Measurements from ENCODE around the gene PGLYRP4.

The PGLYRP4 gene

DNA sequence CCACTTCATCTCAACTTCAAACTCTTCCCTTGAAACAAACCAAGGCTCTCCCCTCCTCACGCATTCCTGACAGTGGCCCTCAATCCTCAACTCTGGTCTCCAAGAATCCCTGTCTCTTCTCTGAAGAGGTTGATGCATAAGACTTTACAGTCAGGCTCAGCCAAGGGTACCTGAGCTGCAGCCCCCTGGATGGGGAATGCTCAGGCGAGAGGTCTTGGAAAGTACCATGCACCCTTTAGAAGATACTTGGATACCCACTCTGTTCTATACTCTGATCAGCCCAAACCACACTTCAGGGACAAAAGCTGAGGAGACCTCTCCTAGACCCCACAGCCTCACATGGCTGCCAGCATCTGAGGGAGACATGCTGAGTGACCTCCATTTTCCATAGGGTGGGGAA is 35.4 kb downstream of the PGLYRP4 start:
- TF ChIP-seq, protein P1, sequence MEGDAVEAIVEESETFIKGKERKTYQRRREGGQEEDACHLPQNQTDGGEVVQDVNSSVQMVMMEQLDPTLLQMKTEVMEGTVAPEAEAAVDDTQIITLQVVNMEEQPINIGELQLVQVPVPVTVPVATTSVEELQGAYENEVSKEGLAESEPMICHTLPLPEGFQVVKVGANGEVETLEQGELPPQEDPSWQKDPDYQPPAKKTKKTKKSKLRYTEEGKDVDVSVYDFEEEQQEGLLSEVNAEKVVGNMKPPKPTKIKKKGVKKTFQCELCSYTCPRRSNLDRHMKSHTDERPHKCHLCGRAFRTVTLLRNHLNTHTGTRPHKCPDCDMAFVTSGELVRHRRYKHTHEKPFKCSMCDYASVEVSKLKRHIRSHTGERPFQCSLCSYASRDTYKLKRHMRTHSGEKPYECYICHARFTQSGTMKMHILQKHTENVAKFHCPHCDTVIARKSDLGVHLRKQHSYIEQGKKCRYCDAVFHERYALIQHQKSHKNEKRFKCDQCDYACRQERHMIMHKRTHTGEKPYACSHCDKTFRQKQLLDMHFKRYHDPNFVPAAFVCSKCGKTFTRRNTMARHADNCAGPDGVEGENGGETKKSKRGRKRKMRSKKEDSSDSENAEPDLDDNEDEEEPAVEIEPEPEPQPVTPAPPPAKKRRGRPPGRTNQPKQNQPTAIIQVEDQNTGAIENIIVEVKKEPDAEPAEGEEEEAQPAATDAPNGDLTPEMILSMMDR (IDR thresholded peaks at IDR 0.05; ENCODE audit: insufficient read depth, low read length, missing control alignments), result no peak
- ChIA-PET POLR2A (no interaction called here), CTCF (no interaction called here)
- no peak for DNase-seq (ENCODE audit: low read depth, low spot score)
- H3K4me3 ChIP-seq (ENCODE audit: low read depth, low read length), result no peak overlapping the region

DNA sequence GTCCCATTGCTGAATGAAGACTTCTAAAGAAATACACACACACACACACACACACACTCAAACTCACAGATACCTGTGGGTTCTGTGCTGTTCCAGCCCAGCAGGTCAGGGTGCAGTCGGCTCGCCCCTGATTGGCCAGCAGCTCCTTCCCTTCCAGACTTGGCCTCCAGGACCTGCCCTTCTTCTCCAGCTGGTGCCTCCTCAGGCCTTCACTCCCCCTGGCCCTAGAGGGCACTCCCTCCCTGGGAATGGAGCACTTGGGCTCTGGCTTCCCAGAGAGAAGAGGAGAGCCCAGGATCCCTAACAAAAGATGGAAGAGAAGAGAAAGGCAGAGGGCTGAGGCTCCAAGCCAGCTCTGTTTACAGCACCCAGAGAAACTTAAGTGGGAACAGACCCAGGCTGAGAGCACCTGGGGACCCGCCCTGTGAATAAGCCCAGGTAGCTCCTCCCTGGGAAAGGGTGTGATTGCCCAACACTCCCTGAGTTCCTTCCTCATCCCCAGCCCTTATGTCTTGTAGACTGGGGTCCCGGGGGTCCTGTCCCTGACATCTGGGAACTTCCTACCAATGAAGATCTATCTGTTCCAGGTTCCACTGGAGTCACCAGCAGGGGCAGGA is 36.0 kb downstream of the PGLYRP4 start, which contains the start of gene PGLYRP3:
TSS of gene PGLYRP3 (minus strand) at position 383 of the 617 bp plus-strand sequence. CDS start 2,287 bp downstream, outside the sequence.
- DNase-seq (ENCODE audit: low read depth, low spot score), result no peak
- ChIA-PET CTCF (interaction anchor here (1.0 kb wide), 1 partner anchor 39 kb away, joined by 3 read pairs; no protein-coding TSS in a partner anchor), POLR2A (no interaction called here)
- no peak within 1 kb of the TSS for H3K4me3 ChIP-seq (ENCODE audit: low read depth, low read length)
- TF ChIP-seq, protein P1 (IDR thresholded peaks at IDR 0.05; ENCODE audit: insufficient read depth, low read length, missing control alignments), result no peak

DNA sequence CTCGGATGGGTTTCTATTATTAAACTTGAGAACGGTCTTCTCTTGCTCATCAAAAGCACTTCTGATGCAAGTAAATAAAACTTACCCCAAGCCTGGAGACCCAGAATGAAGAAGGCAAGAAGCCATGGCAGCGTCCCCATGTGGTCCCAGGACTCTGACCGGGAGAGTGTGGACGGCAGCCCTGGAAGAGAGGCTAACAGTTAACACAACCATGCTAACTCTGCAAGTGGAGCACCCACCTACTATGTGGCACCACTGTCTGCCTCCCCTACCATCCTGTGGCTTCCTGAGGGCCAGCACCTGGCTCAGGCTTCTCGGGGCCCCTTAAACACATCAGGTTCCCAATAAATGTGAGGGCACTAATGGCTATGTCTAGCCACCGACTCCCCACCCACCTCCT is 38.1 kb downstream of the PGLYRP4 start:
- no peak overlapping the region for H3K4me3 ChIP-seq (ENCODE audit: low read depth, low read length)
- TF ChIP-seq, protein P1 (IDR thresholded peaks at IDR 0.05; ENCODE audit: insufficient read depth, low read length, missing control alignments), result no peak
- no peak for DNase-seq (ENCODE audit: low read depth, low spot score)
- ChIA-PET POLR2A (no interaction called here), CTCF (no interaction called here)

DNA sequence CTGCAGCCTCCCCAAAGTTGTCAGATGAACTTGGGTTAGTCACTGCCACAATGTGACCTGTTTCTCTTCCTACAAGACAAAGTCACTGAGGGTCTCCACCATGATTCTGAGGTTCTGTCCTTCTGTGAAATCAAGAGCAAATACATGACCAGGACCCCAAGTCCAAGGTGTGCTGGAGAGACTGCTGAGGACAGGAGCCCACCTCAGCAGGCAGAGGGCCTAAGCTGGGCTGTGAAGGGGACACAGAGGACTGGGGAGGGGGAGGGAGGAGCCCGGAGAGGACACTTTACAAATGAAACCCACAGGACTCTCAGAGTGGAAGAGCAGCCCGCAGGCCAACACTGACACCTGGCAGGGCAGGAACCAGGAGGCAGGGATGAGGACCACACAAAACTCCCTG is 39.2 kb downstream of the PGLYRP4 start:
- no peak overlapping the region for H3K4me3 ChIP-seq (ENCODE audit: low read depth, low read length)
- ChIA-PET POLR2A (no interaction called here), CTCF (no interaction called here)
- DNase-seq (ENCODE audit: low read depth, low spot score), result no peak
- TF ChIP-seq, protein P1 (IDR thresholded peaks at IDR 0.05; ENCODE audit: insufficient read depth, low read length, missing control alignments), result no peak

DNA sequence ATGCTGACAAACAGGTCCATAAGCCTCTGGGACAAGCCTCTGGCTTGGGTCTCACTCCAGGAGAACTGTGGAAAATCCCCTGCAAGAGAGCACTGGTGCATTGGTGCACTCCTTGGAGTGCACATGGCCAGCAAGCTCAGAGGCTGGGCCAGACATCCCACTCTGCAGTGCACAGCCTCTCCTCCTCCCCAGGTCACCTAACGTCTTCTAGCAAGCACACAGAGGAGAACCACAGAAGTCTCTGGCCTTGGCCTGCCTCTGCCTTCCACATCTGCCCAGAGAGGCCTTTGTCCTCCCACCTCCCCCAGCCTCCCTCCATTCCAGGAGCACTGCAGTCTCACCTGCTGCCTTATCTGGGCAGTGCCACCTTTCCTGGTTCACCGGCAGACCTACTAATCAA is 40.1 kb downstream of the PGLYRP4 start:
- DNase-seq (ENCODE audit: low read depth, low spot score), result no peak
- CTCF ChIA-PET, result no interaction called here
- TF ChIP-seq, protein P1 (IDR thresholded peaks at IDR 0.05; ENCODE audit: insufficient read depth, low read length, missing control alignments), result no peak
- no peak overlapping the region for H3K4me3 ChIP-seq (ENCODE audit: low read depth, low read length)
- POLR2A ChIA-PET, result no interaction called here

DNA sequence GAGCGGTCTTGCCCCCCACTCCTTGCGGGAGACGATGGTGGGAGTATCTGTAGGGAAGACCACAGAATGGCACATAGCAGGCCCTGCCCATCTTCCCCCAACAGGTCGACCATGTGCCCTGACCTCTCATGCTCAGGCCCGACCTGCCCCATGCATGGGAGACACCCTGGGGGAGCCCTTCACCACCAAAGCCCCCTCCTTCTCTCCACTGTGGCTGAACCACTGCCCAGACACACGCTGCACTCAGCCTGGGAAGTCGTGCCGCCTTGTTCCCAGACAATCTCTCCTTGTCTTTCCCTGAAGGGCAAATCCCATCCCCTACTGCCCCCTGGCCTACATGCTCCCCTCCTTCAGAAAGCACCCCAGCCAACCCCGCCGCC is 41.4 kb downstream of the PGLYRP4 start:
- POLR2A ChIA-PET, result no interaction called here
- TF ChIP-seq, protein P1 (IDR thresholded peaks at IDR 0.05; ENCODE audit: insufficient read depth, low read length, missing control alignments), result no peak
- DNase-seq (ENCODE audit: low read depth, low spot score), result no peak
- CTCF ChIA-PET, result no interaction called here
- no peak overlapping the region for H3K4me3 ChIP-seq (ENCODE audit: low read depth, low read length)
